CD14-positive monocyte (primary cell): ENCODE results near the gene MACROD1. TPM values are rescaled to one million over a fixed set of nuclear protein-coding genes. Genes with fewer than 3 reads are reported as not detected.
A peak's percentile ranks its signal among the peaks of the same experiment; 100 is the strongest.

Source experiments
- DNase-seq, 3 donors: peaks; one replicate each; pipeline ENCODE4 v3.0.0-alpha.2; 2011 to 2022
- H2AFZ ChIP-seq: 2 replicates; pipeline ENCODE4 v1.6.0; 2012; ENCODE audit warnings: mild to moderate bottlenecking, low read depth, low read length, inconsistent platforms; ENCODE audit not compliant: insufficient read depth, poor library complexity, severe bottlenecking
- H3K27ac ChIP-seq, 2 donors: 1 replicate in 1 of 2; 2 replicates in 1 of 2; pipeline ENCODE4 v1.5.1; 2012 to 2013; ENCODE audit warnings: low read length in 2 of 2, control low read depth in 1 of 2, inconsistent platforms in 1 of 2, low read depth in 1 of 2, mild to moderate bottlenecking in 1 of 2
- H3K27me3 ChIP-seq, 2 donors: one replicate each; pipeline versions ENCODE4 v1.6.0 to v1.6.1; 2011 to 2013; ENCODE audit warnings: low read length in 2 of 2; ENCODE audit not compliant: control insufficient read depth in 2 of 2, insufficient read depth in 2 of 2
- H3K36me3 ChIP-seq, 2 donors: replicated peaks in 1 of 2; 1 replicate in 1 of 2; 2 replicates in 1 of 2; pipeline versions ENCODE4 v1.5.1 to v1.6.1; 2012 to 2013; ENCODE audit warnings: low read length in 2 of 2, control low read depth in 1 of 2, inconsistent platforms in 1 of 2, mild to moderate bottlenecking in 1 of 2; ENCODE audit not compliant: insufficient read depth in 2 of 2, control insufficient read depth in 1 of 2
- H3K4me1 ChIP-seq, 2 donors: 1 replicate in 1 of 2; 2 replicates in 1 of 2; pipeline versions ENCODE4 v1.5.1 to v1.6.1; 2012 to 2013; ENCODE audit warnings: low read length in 2 of 2, control low read depth in 1 of 2, inconsistent platforms in 1 of 2, mild to moderate bottlenecking in 1 of 2, moderate library complexity in 1 of 2; ENCODE audit not compliant: insufficient read depth in 2 of 2, control insufficient read depth in 1 of 2
- H3K4me2 ChIP-seq: replicated peaks from 2 replicates; pipeline ENCODE3; 2012; ENCODE audit warnings: low read length, moderate library complexity, mild to moderate bottlenecking; ENCODE audit not compliant: poor library complexity, severe bottlenecking; ENCODE audit errors: extremely low read depth
- H3K4me3 ChIP-seq, 3 experiments: fragments of 200-600 bp in 1 of 3; sonication (generic) in 1 of 3; replicated peaks in 1 of 3; 1 replicate in 2 of 3; 2 replicates in 1 of 3; pipeline ENCODE4 v1.5.1; 2011 to 2013; ENCODE audit warnings: low read length in 3 of 3, mild to moderate bottlenecking in 3 of 3, control low read depth in 2 of 3, low read depth in 2 of 3, inconsistent platforms in 1 of 3, moderate library complexity in 1 of 3
- H3K79me2 ChIP-seq: 2 replicates; pipeline ENCODE4 v1.6.0; 2012; ENCODE audit warnings: mild to moderate bottlenecking, control low read depth, inconsistent platforms, low read length, moderate library complexity; ENCODE audit not compliant: insufficient read depth
- H3K9ac ChIP-seq: 2 replicates; pipeline ENCODE4 v1.6.0; 2017; ENCODE audit warnings: low read length, mild to moderate bottlenecking; ENCODE audit not compliant: insufficient read depth, poor library complexity, severe bottlenecking
- H3K9me3 ChIP-seq, 2 donors: replicated peaks in 1 of 2; 1 replicate in 1 of 2; 2 replicates in 1 of 2; pipeline versions ENCODE4 v1.5.1 to v1.6.1; 2012 to 2013; ENCODE audit warnings: low read length in 2 of 2, control low read depth in 1 of 2; ENCODE audit not compliant: control insufficient read depth in 1 of 2, insufficient read depth in 1 of 2
- H4K20me1 ChIP-seq: 2 replicates; pipeline ENCODE4 v1.6.0; 2012; ENCODE audit warnings: mild to moderate bottlenecking, low read length, control low read depth, moderate library complexity; ENCODE audit not compliant: insufficient read depth
- H3K27ac Mint-ChIP-seq, 7 donors: one replicate each; pipeline ENCODE4 v1.8.0; 2020; ENCODE audit warnings: mild to moderate bottlenecking in 7 of 7, mixed read lengths in 7 of 7, moderate library complexity in 6 of 7, inconsistent platforms in 2 of 7
- H3K27me3 Mint-ChIP-seq, 3 donors: one replicate each; pipeline ENCODE4 v1.8.0; 2021 to 2022; ENCODE audit warnings: low read depth in 3 of 3, mild to moderate bottlenecking in 3 of 3, mixed read lengths in 3 of 3, moderate library complexity in 3 of 3, inconsistent platforms in 1 of 3
- H3K36me3 Mint-ChIP-seq, 2 donors: one replicate each; pipeline ENCODE4 v1.8.0; 2020; ENCODE audit warnings: mixed read lengths in 2 of 2, inconsistent platforms in 1 of 2, mild to moderate bottlenecking in 1 of 2
- H3K4me1 Mint-ChIP-seq: one replicate; pipeline ENCODE4 v1.8.0; 2020; ENCODE audit warnings: mild to moderate bottlenecking, mixed read lengths
- H3K4me3 Mint-ChIP-seq, 2 donors: one replicate each; pipeline ENCODE4 v1.8.0; 2020; ENCODE audit warnings: mild to moderate bottlenecking in 2 of 2, mixed read lengths in 2 of 2, moderate library complexity in 1 of 2
- H3K9me3 Mint-ChIP-seq, 7 donors: one replicate each; pipeline ENCODE4 v1.8.0; 2020 to 2022; ENCODE audit warnings: mixed read lengths in 7 of 7, mild to moderate bottlenecking in 6 of 7, moderate library complexity in 6 of 7, inconsistent platforms in 2 of 7
- CTCF ChIP-seq: fragments of 200-600 bp; IDR thresholded peaks from one replicate; pipeline ENCODE4 v1.8.0; 2022; ENCODE audit warnings: antibody characterized with exemption, mild to moderate bottlenecking
- WGBS: methylation state at CpG from one replicate; pipeline ENCODE4 v1.1.5; 2013; ENCODE audit warnings: missing lambda C conversion rate; ENCODE audit not compliant: insufficient coverage; 5-methylcytosine and 5-hydroxymethylcytosine counted together
- intact Hi-C, 2 donors: fragments of 100-400 bp; cut with micrococcal nuclease; formaldehyde crosslinking; loops; one replicate each; pipeline versions ENCODE4 v1.15.0 to v1.15.1; 2023
- polyA plus RNA-seq, 3 donors: library from polyadenylated mRNA; depleted of rRNA in 1 of 3; unstranded in 2 of 3; stranded (reverse) in 1 of 3; fragments of 300-500 nt in 2 of 3; fragments of >200 nt in 1 of 3; fragmentation: Illumina TruSeq in 2 of 3; gene quantifications; 1 replicate in 2 of 3; 2 replicates in 1 of 3; pipeline ENCODE4 v1.2.3, GENCODE V29; 2012 to 2021

Gene MACROD1
- polyA plus RNA-seq, 3 donors: 1.5 to 2.4 (median 2.2) TPM

GRCh38 chr11:64176751-64177150, 10.8 kb upstream of the MACROD1 start:
- H4K20me1 ChIP-seq: no peaks in the 10 kb centered on the region
- H3K9me3 Mint-ChIP-seq: peaks cover 0 to 7% (median 3%) of the 10 kb centered on the region in 7 donors
- peaks cover 8 to 15% of the 10 kb centered on the region in 2 donors for H3K4me1 ChIP-seq
- peaks cover 0 to 7% of the 10 kb centered on the region in 2 donors for H3K9me3 ChIP-seq
- H3K4me1 Mint-ChIP-seq: peaks cover 23% of the 10 kb centered on the region
- H3K27ac Mint-ChIP-seq: peak overlapping the region in 1 of 7 donors; percentile 35
- H2AFZ ChIP-seq: no peak overlapping the region
- no peak for TF ChIP-seq CTCF
- H3K27me3 ChIP-seq: no peaks in the 10 kb centered on the region
- WGBS: 32% methylated on average over 4 of the region's 8 CpGs
- no peak overlapping the region for H3K4me2 ChIP-seq
- no peak overlapping the region for H3K27ac ChIP-seq
- peaks cover 0 to 6% (median 0%) of the 10 kb centered on the region in 3 donors for H3K27me3 Mint-ChIP-seq
- H3K79me2 ChIP-seq: no peaks in the 10 kb centered on the region
- no peaks in the 10 kb centered on the region for H3K36me3 ChIP-seq
- H3K9ac ChIP-seq: no peak overlapping the region
- H3K36me3 Mint-ChIP-seq: no peaks in the 10 kb centered on the region
- no peak overlapping the region for H3K4me3 ChIP-seq
- no peak for DNase-seq
- H3K4me3 Mint-ChIP-seq: no peak overlapping the region
- intact Hi-C loops: no loop called here

- H3K79me2 ChIP-seq: no peaks in the 10 kb centered on the region
- 87% methylated on average over 4 of the region's 4 CpGs for WGBS
- peaks cover 0 to 4% of the 10 kb centered on the region in 2 donors for H3K4me1 ChIP-seq
- no peak for TF ChIP-seq CTCF
- H3K4me3 ChIP-seq: no peak overlapping the region
- Mint-ChIP-seq H3K36me3 (no peaks in the 10 kb centered on the region), H3K27me3 (peaks cover 0 to 6% (median 3%) of the 10 kb centered on the region in 3 donors), H3K4me1 (peaks cover 12% of the 10 kb centered on the region), H3K27ac (peak overlapping the region in 1 of 7 donors; percentile 55), H3K9me3 (peaks cover 0 to 7% (median 3%) of the 10 kb centered on the region in 7 donors), H3K4me3 (no peak overlapping the region)
- no peaks in the 10 kb centered on the region for H4K20me1 ChIP-seq
- H3K9ac ChIP-seq: no peak overlapping the region
- H2AFZ ChIP-seq: no peak overlapping the region
- no peak for DNase-seq
- intact Hi-C loops: no loop called here
- no peak overlapping the region for H3K27ac ChIP-seq
- no peaks in the 10 kb centered on the region for H3K27me3 ChIP-seq
- peaks cover 0 to 7% of the 10 kb centered on the region in 2 donors for H3K9me3 ChIP-seq
- H3K4me2 ChIP-seq: no peak overlapping the region
- H3K36me3 ChIP-seq: no peaks in the 10 kb centered on the region
Measured at GRCh38 chr11:64173616-64174355, 7.9 kb upstream of the MACROD1 start.
